GM19023 (cell line): ENCODE results near the gene ZMYND15.
A peak's percentile ranks its signal among the peaks of the same experiment; 100 is the strongest.

Source experiments
- ATAC-seq: cut with Tn5 transposase; IDR thresholded peaks from one replicate; pipeline ENCODE4 v1.9.1; 2021; ENCODE audit warnings: mild to moderate bottlenecking, moderate library complexity; ENCODE audit not compliant: unreplicated experiment

The ZMYND15 gene

DNA sequence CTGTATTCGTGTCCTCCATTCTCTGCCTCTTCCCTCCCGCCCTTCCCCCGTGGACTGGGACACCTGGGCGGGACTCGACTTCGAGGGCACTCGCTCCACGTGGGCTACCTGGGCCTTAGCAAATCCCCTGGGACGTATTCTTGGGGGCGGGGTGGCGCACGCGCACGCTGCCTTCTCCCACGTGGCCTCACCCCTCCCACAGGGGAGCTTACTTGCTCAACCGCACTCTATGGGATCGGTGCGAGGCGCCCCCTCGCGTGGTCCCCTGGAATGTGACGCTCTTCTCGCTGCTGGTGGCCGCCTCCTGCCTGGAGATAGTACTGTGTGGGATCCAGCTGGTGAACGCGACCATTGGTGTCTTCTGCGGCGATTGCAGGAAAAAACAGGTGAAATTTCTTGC is 43.0 kb downstream of the ZMYND15 start:
- no peak for ATAC-seq

DNA sequence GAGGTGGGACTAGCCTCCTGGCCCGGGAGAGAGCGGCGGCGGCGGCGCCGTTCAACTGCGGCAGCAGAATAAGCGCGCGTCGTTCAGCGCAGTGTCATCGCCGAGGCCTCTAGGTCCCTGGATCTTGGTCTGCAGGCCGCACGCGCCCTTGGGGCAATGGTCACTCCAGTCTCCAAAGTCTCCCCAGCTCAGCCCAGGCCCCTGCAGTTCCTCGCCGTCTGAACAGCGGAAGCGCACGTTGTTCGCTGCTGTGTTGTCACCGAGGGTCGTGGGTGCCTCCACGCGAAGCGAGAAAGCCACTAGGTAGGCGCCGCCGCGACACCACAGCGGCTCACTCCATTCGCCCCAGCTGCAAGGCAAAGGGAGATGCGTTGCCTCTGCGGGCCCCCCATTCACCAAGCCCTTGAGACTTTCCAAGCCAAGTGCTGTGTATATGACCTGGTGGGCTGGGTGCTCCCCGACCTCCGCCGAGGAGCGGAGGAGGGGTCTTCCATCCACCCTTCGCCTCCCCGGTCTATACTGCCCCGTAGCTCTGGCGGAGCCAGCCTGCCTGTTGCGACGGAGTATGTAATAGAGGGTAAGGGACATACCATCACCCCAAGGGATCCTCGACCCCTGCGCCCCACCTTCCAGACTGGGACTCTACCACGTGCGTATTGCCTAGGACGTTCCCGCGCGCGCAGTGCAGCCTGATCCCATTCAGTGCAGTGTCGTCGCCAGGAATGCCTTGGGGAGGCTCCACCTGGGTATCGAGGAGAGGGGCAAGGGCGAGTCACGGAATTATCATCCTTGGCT is 45.9 kb downstream of the ZMYND15 start:
- ATAC-seq, result no peak

DNA sequence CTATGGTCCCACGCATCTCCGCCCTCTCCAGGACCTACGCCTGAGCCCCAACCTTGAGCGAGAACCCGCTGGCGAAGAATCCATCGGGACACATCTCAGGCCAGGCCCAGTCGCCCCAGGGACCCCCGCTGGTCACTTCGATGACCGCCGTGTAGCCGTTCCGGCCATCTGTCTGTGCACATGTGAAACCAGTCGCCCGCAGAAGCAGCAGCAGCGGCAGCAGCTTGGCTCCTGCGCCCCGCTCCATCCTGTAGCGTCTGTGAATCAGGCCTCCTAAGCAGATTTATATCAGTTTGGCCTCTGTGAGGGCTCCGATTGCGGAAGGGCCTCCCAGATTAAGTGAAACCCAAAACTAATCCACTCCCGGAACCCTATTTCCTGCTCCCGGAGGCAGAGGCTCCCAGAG is 46.5 kb downstream of the ZMYND15 start, which contains the start of gene VMO1:
VMO1 (minus strand) TSS at position 259 of the 406 bp plus-strand sequence; CDS start at position 247, 12 bp downstream.
- no peak for ATAC-seq

DNA sequence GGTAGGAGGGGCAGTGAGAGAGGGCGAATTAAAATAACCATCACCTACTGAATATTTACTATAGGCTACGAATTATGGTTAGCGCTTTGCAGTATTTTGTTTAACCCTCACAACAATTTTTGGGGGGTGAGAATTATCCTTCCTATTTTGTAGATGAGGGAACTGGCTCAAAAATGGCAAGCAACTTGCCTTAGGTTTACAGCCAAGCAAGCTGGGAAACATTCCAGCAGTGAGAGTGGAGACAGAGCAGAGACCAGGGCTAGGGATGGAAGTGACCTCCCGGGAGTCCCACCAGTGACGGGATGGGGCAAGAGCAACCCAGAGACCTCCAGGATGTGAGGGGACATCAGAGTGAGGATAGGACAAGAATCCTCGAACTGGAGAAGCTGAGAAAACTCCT is 46.9 kb downstream of the ZMYND15 start:
- no peak for ATAC-seq

DNA sequence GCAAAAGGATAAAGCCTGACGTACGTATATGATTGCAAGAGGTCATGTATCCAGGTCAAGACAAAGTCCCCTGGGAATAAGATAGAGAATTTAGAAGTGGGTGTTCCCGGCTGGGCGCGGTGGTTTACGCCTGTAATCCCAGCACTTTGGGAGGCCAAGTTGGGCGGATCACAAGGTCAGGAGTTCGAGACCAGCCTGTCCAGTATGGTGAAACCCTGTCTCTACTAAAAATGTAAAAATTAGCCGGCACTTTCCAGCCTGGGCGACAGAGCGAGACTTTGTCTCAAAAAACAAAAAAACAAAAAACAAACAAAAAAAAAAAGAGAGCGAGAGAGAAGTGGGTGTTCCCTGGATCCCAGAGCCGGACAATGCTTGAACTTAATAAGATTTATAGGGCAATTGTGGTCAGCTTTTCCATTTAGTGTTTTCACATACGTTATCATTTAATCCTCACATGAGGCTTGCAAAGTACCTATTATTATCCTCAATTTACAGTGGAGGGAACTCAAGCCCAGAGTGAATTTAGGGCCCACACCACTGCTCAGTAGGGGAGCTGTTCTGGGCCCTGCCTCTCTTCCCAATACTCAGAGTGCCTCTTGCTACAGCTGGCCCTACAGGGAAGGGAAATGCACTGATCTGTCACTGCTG is 48.6 kb downstream of the ZMYND15 start:
- no peak for ATAC-seq

DNA sequence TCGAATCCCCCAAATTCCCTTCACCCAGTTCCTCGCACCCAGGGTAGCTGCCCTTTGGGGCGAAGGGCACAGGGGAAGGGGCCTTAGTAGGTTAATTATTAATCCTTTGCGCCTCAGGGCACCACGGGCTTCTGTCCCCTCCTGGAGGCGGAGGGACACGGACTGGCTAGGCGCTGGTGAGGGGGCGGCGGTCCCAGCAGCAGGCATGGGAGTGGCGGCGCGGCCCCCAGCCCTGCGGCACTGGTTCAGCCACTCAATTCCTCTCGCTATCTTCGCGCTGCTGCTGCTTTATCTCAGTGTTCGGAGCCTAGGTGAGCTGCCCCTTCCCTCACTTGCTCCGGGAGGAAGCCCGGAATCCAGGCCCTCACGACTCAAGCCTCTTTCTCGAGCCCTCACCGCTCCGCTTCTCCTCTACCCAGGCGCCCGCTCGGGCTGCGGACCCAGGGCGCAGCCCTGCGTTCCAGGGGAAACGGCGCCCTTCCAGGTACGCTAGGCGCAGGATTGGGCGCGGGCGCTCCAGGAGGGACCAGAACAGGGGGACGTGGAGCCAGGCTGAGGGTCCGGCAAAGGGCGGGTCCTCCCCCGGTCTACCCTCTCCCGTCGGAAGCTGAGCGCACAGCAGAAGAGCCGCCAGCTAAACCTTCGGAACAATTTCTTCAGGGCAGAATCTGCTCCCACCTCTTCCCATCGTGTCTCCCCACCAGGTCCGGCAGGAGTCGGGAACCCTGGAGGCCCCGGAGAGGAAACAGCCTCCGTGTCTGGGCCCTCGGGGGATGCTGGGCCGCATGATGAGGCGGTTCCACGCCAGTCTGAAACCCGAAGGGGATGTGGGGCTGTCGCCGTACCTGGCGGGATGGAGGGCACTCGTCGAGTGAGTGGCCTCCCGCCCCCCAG is 49.4 kb downstream of the ZMYND15 start, which contains the start of gene GLTPD2:
GLTPD2 (plus strand) TSS at position 158 of the 894 bp plus-strand sequence; CDS start at position 206, 48 bp downstream.
- peak; percentile 23 for ATAC-seq

DNA sequence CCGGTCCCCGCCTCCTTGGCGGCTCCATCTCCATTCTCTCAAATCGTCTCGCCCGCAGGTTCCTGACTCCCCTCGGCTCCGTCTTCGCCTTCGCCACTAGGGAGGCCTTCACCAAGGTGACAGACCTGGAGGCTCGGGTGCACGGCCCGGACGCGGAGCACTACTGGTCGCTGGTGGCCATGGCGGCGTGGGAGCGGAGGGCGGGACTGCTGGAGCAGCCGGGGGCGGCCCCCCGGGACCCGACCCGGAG is 50.0 kb downstream of the ZMYND15 start:
- ATAC-seq, result no peak

DNA sequence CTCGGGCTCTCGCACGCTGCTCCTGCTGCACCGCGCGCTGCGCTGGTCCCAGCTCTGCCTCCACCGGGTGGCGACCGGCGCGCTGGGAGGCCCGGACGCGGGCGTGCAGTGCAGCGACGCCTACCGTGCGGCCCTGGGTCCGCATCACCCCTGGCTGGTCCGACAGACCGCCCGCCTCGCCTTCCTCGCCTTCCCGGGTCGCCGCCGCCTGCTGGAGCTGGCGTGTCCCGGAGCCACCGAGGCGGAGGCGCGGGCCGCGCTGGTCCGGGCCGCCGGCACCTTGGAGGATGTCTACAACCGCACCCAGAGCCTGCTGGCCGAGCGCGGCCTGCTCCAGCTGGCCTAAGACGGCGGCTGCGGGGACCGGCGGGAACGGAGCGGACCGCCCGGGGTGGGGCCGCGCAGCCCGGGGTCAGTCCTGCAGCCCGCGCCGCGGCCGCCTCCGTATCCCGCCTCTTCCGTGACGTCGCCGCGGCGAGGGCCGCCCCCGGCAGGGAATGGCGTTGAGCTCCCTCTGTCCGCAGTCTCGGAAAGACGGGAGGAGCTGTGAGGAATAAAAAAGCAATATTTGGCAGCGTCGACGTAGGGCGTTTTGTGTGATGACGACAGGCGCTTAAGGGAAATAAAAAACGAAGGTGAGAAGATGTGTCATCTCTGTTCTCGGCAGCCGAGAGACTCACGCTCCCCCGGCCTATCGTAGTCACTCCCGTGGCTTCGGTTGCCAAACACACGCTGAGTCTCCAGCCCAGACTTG is 50.5 kb downstream of the ZMYND15 start:
- peak; percentile 83 for ATAC-seq

DNA sequence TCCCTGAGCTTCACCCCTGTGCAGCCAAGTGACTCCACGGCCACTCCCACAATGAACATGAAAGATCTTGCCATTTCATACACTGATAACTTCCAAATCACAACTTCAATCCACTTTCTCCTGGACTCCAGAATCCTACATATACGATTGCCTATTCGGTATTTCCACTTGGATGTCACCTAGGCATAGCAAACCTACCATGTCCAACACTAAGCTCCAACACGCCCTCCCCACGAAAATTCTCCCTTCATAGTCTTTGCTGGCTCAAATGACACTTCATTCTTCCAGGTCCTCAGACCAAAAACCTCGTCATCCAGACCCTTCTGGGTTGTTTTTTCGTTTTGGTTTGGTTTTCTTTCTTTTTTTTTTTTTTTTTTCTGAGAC is 51.1 kb downstream of the ZMYND15 start:
- ATAC-seq, result no peak

DNA sequence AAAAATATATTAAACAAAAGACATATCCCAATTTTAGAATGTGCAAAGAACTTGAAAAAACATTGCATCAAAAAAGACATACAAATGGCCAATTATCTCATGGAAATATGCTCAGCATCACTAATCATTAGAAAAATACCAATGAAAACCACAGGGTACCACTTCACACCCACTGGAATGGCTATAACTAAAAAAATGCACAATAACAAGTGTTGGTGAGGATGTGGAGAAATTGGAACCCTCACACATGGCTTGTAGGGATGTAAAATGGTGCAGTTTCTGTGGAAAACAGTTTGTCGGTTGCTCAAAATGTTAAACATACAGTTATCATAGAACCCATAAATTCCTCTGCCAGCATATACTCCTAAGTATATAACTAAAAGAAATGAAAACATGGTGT is 55.5 kb downstream of the ZMYND15 start:
- ATAC-seq, result no peak
